HepG2 (cell line): ENCODE results near the gene PDIK1L. TPM values are rescaled to one million over a fixed set of nuclear protein-coding genes. Genes with fewer than 3 reads are reported as not detected.

Experiments
- BHLHE40 ChIP-seq: IDR thresholded peaks from 2 replicates; pipeline ENCODE4 v1.6.1; 2011; ENCODE audit warnings: low read length, improper control_type of control experiment
- ELF1 ChIP-seq: sonication (generic); formaldehyde crosslinking; IDR thresholded peaks from 2 replicates; pipeline ENCODE4 v1.4.0; 2020; ENCODE audit warnings: missing genetic modification reagents
- GPN1 ChIP-seq: sonication (generic); formaldehyde crosslinking; IDR thresholded peaks from 2 replicates; pipeline ENCODE4 v1.5.1; 2020; ENCODE audit warnings: missing genetic modification reagents, borderline replicate concordance
- NCOA5 ChIP-seq: sonication (generic); formaldehyde crosslinking; IDR thresholded peaks from 2 replicates; pipeline ENCODE4 v1.4.0; 2020; ENCODE audit warnings: missing genetic modification reagents
- PRMT3 ChIP-seq: sonication (generic); formaldehyde crosslinking; IDR thresholded peaks from 2 replicates; pipeline ENCODE4 v1.8.1; 2022; ENCODE audit warnings: low read depth, mild to moderate bottlenecking, moderate library complexity, missing genetic modification reagents, borderline replicate concordance
- SNAI1 ChIP-seq: sonication (generic); formaldehyde crosslinking; IDR thresholded peaks from 2 replicates; pipeline ENCODE4 v1.5.0; 2020; ENCODE audit warnings: mild to moderate bottlenecking, missing genetic modification reagents, borderline replicate concordance
- TBX3 ChIP-seq: fragments of 450-650 bp; IDR thresholded peaks from 2 replicates; pipeline ENCODE4 v1.6.1; 2017; ENCODE audit warnings: antibody characterized with exemption, mild to moderate bottlenecking, inconsistent platforms, borderline replicate concordance
- TSC22D2 ChIP-seq: sonication (generic); formaldehyde crosslinking; IDR thresholded peaks from 2 replicates; pipeline ENCODE4 v1.5.1; 2020; ENCODE audit warnings: missing genetic modification reagents, mild to moderate bottlenecking, borderline replicate concordance
- ZNF12 ChIP-seq: sonication (generic); formaldehyde crosslinking; IDR thresholded peaks from 2 replicates; pipeline ENCODE4 v1.5.0; 2020; ENCODE audit warnings: missing genetic modification reagents
- ZNF143 ChIP-seq: sonication (generic); formaldehyde crosslinking; IDR thresholded peaks from 2 replicates; pipeline ENCODE4 v1.4.0; 2020; ENCODE audit warnings: missing genetic modification reagents
- ZNF543 ChIP-seq: sonication (generic); formaldehyde crosslinking; IDR thresholded peaks from 2 replicates; pipeline ENCODE4 v1.4.0; 2020; ENCODE audit warnings: mild to moderate bottlenecking, missing genetic modification reagents
- ZNF589 ChIP-seq: sonication (generic); formaldehyde crosslinking; conservative IDR thresholded peaks from 2 replicates; pipeline ENCODE4 v1.8.0; 2022; ENCODE audit warnings: mild to moderate bottlenecking, moderate library complexity, missing genetic modification reagents
- ZNF772 ChIP-seq: sonication (generic); formaldehyde crosslinking; IDR thresholded peaks from 2 replicates; pipeline ENCODE4 v1.5.0; 2020; ENCODE audit warnings: mild to moderate bottlenecking, missing genetic modification reagents
- polyA plus RNA-seq, 8 experiments: library from polyadenylated mRNA; depleted of rRNA in 3 of 8; stranded (reverse) in 7 of 8; unstranded in 1 of 8; fragments of >200 nt; fragmentation: Illumina TruSeq in 4 of 8; extraction: Trizol in 4 of 8; gene quantifications; 2 replicates each; pipeline versions ENCODE4 v1.2.1 to v1.2.3, GENCODE V29; 2011 to 2016; ENCODE audit warnings: low read depth in 4 of 8, missing spikeins in 1 of 8, mixed read lengths in 1 of 8; ENCODE audit not compliant: insufficient read depth in 1 of 8
- total RNA-seq, 5 experiments: library from RNA; depleted of rRNA; stranded (reverse); fragments of >200 nt; fragmentation: Illumina TruSeq; extraction: Trizol; gene quantifications; 2 replicates each; pipeline ENCODE4 v1.2.3, GENCODE V29; 2016; ENCODE audit warnings: low read depth in 1 of 5
- TF ChIP-seq, protein P1 (sequence below): sonication (generic); formaldehyde crosslinking; IDR thresholded peaks from 2 replicates; pipeline ENCODE4 v1.8.0; 2022; ENCODE audit warnings: missing genetic modification reagents, mild to moderate bottlenecking, moderate library complexity, borderline replicate concordance
- TF ChIP-seq, protein P2 (sequence below): sonication (generic); formaldehyde crosslinking; IDR thresholded peaks from 2 replicates; pipeline ENCODE4 v1.9.0; 2021; ENCODE audit warnings: missing genetic modification reagents, borderline replicate concordance
- TF ChIP-seq, protein P3 (sequence below): sonication (generic); formaldehyde crosslinking; IDR thresholded peaks from 2 replicates; pipeline ENCODE4 v1.5.1; 2020; ENCODE audit warnings: missing genetic modification reagents, mild to moderate bottlenecking, borderline replicate concordance
- TF ChIP-seq, protein P4 (sequence below): sonication (generic); formaldehyde crosslinking; IDR thresholded peaks from 2 replicates; pipeline ENCODE4 v1.4.0; 2020; ENCODE audit warnings: missing genetic modification reagents
- TF ChIP-seq, protein P5 (sequence below): sonication (generic); formaldehyde crosslinking; IDR thresholded peaks from 2 replicates; pipeline ENCODE4 v1.9.0; 2021; ENCODE audit warnings: missing genetic modification reagents, mild to moderate bottlenecking, borderline replicate concordance

PDIK1L gene
- total and polyA plus RNA-seq, 2 of the 13 experiments (the other 11 are each of a cell fraction or from before 2014, with no cell fraction given): 1.9 to 4.6 TPM

DNA sequence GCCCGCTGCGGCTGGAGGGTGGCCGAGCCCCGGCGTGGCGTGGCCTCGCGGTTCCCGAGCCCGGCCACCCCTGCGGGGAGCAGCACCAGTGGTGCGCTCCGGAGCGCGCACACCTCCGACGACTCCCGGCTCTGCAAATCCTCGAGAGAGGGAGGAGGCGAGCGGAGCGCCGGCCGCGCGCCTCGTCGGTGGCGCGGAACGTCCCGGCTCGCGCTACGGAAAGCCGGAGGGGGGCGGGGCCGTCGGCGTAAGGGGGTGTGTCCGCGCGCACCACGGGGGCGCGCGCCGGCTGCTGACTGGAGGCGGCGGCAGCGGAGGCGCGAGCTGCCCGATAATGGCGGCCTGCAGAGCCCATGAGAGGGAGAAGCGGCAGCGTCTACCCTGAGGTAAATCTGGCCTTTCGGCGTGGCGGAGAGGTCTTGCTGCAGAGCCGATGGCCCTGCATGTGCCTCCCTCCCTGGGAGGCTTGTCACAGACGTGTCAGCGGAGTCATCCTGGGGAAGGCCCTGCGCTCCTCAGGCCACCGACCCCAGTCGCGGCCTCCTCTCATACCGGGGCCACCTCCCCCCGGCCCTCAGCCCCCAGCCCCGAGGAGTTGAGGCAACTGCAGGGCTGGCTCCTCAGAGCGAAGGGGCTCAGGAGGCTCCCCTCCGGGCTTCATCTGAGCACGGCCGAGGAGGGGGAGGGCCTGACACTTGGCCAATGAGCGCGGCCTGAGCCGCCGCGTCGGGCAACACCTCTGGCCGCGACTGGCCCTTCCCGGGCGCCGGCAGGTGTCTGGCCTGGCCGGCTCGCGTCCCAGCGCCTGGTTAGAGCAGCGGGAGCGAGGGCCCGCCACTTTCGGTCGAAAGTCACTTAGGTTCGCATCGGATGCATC, at the start of gene PDIK1L (continued):
- TF ChIP-seq, protein P1, sequence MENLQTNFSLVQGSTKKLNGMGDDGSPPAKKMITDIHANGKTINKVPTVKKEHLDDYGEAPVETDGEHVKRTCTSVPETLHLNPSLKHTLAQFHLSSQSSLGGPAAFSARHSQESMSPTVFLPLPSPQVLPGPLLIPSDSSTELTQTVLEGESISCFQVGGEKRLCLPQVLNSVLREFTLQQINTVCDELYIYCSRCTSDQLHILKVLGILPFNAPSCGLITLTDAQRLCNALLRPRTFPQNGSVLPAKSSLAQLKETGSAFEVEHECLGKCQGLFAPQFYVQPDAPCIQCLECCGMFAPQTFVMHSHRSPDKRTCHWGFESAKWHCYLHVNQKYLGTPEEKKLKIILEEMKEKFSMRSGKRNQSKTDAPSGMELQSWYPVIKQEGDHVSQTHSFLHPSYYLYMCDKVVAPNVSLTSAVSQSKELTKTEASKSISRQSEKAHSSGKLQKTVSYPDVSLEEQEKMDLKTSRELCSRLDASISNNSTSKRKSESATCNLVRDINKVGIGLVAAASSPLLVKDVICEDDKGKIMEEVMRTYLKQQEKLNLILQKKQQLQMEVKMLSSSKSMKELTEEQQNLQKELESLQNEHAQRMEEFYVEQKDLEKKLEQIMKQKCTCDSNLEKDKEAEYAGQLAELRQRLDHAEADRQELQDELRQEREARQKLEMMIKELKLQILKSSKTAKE (CRISPR knock-in tag): no peak
- no peak for TF ChIP-seq ZNF12 (CRISPR knock-in tag)
- TF ChIP-seq, protein P2, sequence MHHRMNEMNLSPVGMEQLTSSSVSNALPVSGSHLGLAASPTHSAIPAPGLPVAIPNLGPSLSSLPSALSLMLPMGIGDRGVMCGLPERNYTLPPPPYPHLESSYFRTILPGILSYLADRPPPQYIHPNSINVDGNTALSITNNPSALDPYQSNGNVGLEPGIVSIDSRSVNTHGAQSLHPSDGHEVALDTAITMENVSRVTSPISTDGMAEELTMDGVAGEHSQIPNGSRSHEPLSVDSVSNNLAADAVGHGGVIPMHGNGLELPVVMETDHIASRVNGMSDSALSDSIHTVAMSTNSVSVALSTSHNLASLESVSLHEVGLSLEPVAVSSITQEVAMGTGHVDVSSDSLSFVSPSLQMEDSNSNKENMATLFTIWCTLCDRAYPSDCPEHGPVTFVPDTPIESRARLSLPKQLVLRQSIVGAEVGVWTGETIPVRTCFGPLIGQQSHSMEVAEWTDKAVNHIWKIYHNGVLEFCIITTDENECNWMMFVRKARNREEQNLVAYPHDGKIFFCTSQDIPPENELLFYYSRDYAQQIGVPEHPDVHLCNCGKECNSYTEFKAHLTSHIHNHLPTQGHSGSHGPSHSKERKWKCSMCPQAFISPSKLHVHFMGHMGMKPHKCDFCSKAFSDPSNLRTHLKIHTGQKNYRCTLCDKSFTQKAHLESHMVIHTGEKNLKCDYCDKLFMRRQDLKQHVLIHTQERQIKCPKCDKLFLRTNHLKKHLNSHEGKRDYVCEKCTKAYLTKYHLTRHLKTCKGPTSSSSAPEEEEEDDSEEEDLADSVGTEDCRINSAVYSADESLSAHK (CRISPR knock-in tag): no peak
- TF ChIP-seq ZNF772 (CRISPR knock-in tag): peak; percentile 64; the same call in 1 of the 2 replicates
- no peak for TF ChIP-seq ELF1 (CRISPR knock-in tag)
- no peak for TF ChIP-seq PRMT3 (CRISPR knock-in tag)
- TF ChIP-seq, protein P3, sequence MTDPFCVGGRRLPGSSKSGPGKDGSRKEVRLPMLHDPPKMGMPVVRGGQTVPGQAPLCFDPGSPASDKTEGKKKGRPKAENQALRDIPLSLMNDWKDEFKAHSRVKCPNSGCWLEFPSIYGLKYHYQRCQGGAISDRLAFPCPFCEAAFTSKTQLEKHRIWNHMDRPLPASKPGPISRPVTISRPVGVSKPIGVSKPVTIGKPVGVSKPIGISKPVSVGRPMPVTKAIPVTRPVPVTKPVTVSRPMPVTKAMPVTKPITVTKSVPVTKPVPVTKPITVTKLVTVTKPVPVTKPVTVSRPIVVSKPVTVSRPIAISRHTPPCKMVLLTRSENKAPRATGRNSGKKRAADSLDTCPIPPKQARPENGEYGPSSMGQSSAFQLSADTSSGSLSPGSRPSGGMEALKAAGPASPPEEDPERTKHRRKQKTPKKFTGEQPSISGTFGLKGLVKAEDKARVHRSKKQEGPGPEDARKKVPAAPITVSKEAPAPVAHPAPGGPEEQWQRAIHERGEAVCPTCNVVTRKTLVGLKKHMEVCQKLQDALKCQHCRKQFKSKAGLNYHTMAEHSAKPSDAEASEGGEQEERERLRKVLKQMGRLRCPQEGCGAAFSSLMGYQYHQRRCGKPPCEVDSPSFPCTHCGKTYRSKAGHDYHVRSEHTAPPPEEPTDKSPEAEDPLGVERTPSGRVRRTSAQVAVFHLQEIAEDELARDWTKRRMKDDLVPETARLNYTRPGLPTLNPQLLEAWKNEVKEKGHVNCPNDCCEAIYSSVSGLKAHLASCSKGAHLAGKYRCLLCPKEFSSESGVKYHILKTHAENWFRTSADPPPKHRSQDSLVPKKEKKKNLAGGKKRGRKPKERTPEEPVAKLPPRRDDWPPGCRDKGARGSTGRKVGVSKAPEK (CRISPR knock-in tag): no peak
- TF ChIP-seq, protein P4, sequence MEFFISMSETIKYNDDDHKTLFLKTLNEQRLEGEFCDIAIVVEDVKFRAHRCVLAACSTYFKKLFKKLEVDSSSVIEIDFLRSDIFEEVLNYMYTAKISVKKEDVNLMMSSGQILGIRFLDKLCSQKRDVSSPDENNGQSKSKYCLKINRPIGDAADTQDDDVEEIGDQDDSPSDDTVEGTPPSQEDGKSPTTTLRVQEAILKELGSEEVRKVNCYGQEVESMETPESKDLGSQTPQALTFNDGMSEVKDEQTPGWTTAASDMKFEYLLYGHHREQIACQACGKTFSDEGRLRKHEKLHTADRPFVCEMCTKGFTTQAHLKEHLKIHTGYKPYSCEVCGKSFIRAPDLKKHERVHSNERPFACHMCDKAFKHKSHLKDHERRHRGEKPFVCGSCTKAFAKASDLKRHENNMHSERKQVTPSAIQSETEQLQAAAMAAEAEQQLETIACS (CRISPR knock-in tag): peak; percentile 95
- TF ChIP-seq TSC22D2: no peak
- TF ChIP-seq SNAI1 (CRISPR knock-in tag): 0 out of 2 replicates have a peak, but pooled peaks have one; percentile 37
- TF ChIP-seq ZNF543 (CRISPR knock-in tag): no peak
- TF ChIP-seq, protein P5, sequence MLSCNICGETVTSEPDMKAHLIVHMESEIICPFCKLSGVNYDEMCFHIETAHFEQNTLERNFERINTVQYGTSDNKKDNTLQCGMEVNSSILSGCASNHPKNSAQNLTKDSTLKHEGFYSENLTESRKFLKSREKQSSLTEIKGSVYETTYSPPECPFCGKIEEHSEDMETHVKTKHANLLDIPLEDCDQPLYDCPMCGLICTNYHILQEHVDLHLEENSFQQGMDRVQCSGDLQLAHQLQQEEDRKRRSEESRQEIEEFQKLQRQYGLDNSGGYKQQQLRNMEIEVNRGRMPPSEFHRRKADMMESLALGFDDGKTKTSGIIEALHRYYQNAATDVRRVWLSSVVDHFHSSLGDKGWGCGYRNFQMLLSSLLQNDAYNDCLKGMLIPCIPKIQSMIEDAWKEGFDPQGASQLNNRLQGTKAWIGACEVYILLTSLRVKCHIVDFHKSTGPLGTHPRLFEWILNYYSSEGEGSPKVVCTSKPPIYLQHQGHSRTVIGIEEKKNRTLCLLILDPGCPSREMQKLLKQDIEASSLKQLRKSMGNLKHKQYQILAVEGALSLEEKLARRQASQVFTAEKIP: no peak
- peak; percentile 85 for TF ChIP-seq BHLHE40
- peak; percentile 39; the same call in 1 of the 2 replicates for TF ChIP-seq TBX3
- no peak for TF ChIP-seq GPN1 (CRISPR knock-in tag)
- TF ChIP-seq NCOA5 (CRISPR knock-in tag): no peak
- no peak for TF ChIP-seq ZNF143 (CRISPR knock-in tag)
- no peak for TF ChIP-seq ZNF589
